Stimulated activated CD4-positive, alpha-beta T cell treated with anti-CD3 and anti-CD28 coated beads, Interleukin-1b, Interleukin-23, amount 100 ng/mL, for 1 hour (primary cell): ENCODE results near the gene GTF2H2.
"Not testable (repeated sequence)": the region's sequence is repeated elsewhere in the genome, so short reads cannot be mapped to it uniquely, and the experiment has no call there.

ENCODE experiments used
- DNase-seq, 2 donors: peaks; one replicate each; pipeline ENCODE4 v3.0.0-alpha.2; 2020; ENCODE audit warnings: low read depth in 2 of 2

Gene GTF2H2

DNA sequence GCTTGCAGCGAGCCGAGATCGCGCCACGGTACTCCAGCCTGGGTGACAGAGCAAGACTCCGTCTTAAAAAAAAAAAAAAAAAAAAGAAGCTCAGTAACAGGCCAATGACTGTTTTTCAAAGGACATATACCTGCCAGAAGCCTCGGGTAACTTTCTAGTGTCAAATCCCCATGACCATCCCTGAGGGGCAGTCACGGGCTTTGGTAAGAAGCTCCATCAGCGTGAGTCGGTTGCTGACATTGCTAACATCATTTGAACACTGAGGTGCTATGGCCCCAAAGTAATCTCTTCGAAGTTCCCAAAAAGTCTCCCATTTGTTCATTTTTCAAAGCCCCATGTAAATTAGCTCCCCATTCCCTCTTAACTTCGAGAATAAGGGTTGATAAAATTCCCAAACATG, 53.9 kb downstream of the GTF2H2 start:
- no peak for DNase-seq

DNA sequence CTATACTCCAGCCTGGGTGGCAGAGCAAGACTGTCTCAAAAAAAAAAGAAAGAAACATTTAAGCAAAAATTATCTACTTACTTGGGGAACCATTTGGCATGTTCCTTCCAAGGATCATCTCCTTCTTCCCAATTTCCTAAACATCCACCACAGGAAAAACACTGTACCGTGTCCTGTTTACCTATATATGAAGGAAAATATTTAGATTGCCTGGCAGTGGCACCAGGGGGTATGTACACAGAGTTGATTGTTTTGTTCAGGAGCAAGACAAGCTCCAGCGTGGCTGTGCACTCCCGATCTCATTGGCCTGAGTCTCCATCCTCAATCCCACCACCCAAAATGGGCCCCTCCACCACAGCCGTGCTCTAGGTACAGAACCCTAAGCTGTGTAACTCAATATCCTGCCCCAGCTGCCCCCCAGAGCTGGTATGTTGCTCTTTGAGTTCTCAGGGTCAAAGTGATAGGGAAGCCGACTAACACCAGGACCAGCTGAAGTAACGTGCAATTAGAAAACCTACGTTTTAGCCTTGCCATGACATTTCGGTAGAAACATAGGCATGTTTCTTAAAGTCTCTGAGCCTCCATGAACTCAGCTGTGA, 56.2 kb downstream of the GTF2H2 start:
- DNase-seq = no peak

DNA sequence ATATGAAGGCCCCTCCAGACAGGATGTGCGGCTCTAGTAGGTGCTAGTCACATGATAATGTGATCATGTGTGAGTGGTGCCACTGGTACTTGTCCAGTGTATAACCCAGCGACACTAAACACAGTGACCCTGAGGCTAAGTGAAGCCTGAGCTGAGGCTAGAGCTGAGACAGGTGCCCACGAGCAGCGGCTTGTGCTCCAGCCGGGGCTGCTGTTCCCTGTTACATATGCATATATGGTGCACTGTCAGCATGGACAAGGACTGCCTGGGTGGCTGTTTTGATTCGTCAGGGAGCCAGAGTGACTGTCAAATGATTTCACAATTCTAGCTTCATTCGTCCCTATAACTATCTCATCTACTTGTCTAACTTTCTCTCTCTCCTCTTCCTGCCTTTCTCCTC, 60.5 kb downstream of the GTF2H2 start:
- not testable (repeated sequence) for DNase-seq
